ENCODE results near the gene STXBP4.

- TF ChIP-seq CTCF (IDR thresholded peaks at IDR 0.05), result no peak
- TF ChIP-seq POLR2A (IDR thresholded peaks at IDR 0.05), result no peak
- TF ChIP-seq EP300 (IDR thresholded peaks at IDR 0.05), result no peak
- TF ChIP-seq POLR2AphosphoS5 (IDR thresholded peaks at IDR 0.05), result no peak
Measured at GRCh38 chr17:55219459-55219858, 250.9 kb downstream of the STXBP4 start.
